Measurements from ENCODE around the gene PINK1.

The PINK1 gene

DNA sequence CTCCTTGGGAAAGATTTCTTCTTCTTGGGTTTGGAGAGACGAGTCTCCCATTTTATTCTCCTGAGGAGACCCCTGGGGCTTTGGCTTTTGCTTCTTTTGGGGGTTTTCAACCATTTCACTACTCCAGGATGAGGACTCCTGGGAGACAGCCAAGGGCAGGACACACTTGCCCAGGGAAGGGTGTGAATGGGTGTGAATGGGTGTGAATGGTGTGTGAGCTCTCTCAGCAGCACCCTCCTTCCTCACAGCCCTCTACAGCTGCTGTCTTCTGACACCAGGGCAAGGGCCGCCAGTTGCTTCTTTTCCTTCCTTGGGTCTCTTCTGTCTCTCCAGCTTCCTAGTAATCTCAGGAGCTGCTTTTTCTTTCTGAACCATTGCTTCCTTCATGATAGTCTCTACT lies 60.4 kb downstream of the PINK1 start:
- H3K9me3 ChIP-seq (replicated peaks in 1 of 2; ENCODE audit: control insufficient read depth in 2 of 2, insufficient read depth in 1 of 2, low read depth in 1 of 2, low read length in 2 of 2) = peaks cover 0 to 3% of the 10 kb centered on the region in 2 donors
- peaks cover 9 to 11% of the 10 kb centered on the region in 2 donors for H3K4me1 ChIP-seq (ENCODE audit: control insufficient read depth in 2 of 2, insufficient read depth in 1 of 2, low read depth in 1 of 2, low read length in 2 of 2)
- no peak overlapping the region for H2AK5ac ChIP-seq (ENCODE audit: low read depth, low read length)
- no peak overlapping the region for H3K23ac ChIP-seq (ENCODE audit: low read depth, low read length, poor library complexity)
- H2AFZ ChIP-seq (ENCODE audit: low read length) = no peak overlapping the region
- no peak overlapping the region for H3K14ac ChIP-seq (ENCODE audit: low read length)
- H2BK120ac ChIP-seq (ENCODE audit: low read depth, low read length) = no peak overlapping the region
- H4K8ac ChIP-seq (ENCODE audit: low read depth, low read length) = no peak overlapping the region
- no peak overlapping the region for H3K27ac ChIP-seq (replicated peaks; ENCODE audit: low read length)
- no peaks in the 10 kb centered on the region for H3K27me3 ChIP-seq (ENCODE audit: control insufficient read depth in 3 of 3, insufficient read depth in 3 of 3, low read depth in 1 of 3, low read length in 3 of 3)
- H3K9ac ChIP-seq (ENCODE audit: low read depth, low read length, poor library complexity) = no peak overlapping the region
- no peak overlapping the region for H3K4me2 ChIP-seq (ENCODE audit: insufficient read depth, low read length, poor library complexity, severe bottlenecking)
- no peak overlapping the region for H2BK5ac ChIP-seq (ENCODE audit: low read length)
- no peak overlapping the region for H2BK12ac ChIP-seq (ENCODE audit: low read length)
- no peak for DNase-seq (ENCODE audit: low spot score)
- no peaks in the 10 kb centered on the region for H3K79me1 ChIP-seq (ENCODE audit: low read depth, low read length)
- H3K4me3 ChIP-seq (ENCODE audit: low read length in 2 of 2) = no peak overlapping the region
- WGBS, 2 donors (ENCODE audit: extremely low coverage in 2 of 2, insufficient read length in 2 of 2, insufficient replicate concordance in 1 of 2) = no CpG with 5 or more reads among the region's 2 CpGs
- H3K4ac ChIP-seq (ENCODE audit: low read length) = no peak overlapping the region
- no peak overlapping the region for H4K91ac ChIP-seq (ENCODE audit: low read depth, low read length, poor library complexity)
- no peak overlapping the region for H3K18ac ChIP-seq (ENCODE audit: low read length)
- peaks cover 0 to 2% of the 10 kb centered on the region in 2 donors for H3K36me3 ChIP-seq (replicated peaks in 1 of 2; ENCODE audit: control insufficient read depth in 2 of 2, insufficient read depth in 2 of 2, low read length in 2 of 2)
- H2BK15ac ChIP-seq (ENCODE audit: low read length) = no peak overlapping the region

DNA sequence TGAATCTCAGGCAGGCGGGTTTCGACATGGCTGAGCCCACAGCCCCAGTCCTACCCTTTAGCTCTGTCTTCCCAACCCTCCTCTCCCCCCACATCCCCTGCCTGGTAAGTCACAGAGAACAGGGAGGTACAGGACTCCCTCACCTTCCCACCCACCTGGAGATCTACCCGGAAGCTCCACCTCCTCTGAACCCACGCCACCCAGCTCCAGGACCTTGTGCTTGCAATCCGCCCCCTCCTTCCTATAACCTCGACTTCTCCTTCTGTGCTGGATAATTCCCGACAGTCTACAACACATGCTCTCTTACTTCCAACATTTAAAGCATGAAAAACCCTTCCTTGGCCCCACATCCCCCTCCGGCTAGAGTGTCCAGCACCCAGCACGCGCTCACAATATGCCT lies 62.3 kb downstream of the PINK1 start:
- no peak overlapping the region for H3K9ac ChIP-seq (ENCODE audit: low read depth, low read length, poor library complexity)
- H2BK120ac ChIP-seq (ENCODE audit: low read depth, low read length) = no peak overlapping the region
- peaks cover 9 to 11% of the 10 kb centered on the region in 2 donors for H3K4me1 ChIP-seq (ENCODE audit: control insufficient read depth in 2 of 2, insufficient read depth in 1 of 2, low read depth in 1 of 2, low read length in 2 of 2)
- H2BK12ac ChIP-seq (ENCODE audit: low read length) = no peak overlapping the region
- no peak overlapping the region for H4K8ac ChIP-seq (ENCODE audit: low read depth, low read length)
- H3K18ac ChIP-seq (ENCODE audit: low read length) = no peak overlapping the region
- peak overlapping the region; percentile 20 for H2AK5ac ChIP-seq (ENCODE audit: low read depth, low read length)
- H3K27ac ChIP-seq (replicated peaks; ENCODE audit: low read length) = no peak overlapping the region
- no peak for DNase-seq (ENCODE audit: low spot score)
- H3K4me3 ChIP-seq (ENCODE audit: low read length in 2 of 2) = no peak overlapping the region
- H2AFZ ChIP-seq (ENCODE audit: low read length) = peak overlapping the region; percentile 100
- no peak overlapping the region for H4K91ac ChIP-seq (ENCODE audit: low read depth, low read length, poor library complexity)
- WGBS, 2 donors (ENCODE audit: extremely low coverage in 2 of 2, insufficient read length in 2 of 2, insufficient replicate concordance in 1 of 2) = no CpG with 5 or more reads among the region's 10 CpGs
- H3K4me2 ChIP-seq (ENCODE audit: insufficient read depth, low read length, poor library complexity, severe bottlenecking) = no peak overlapping the region
- no peak overlapping the region for H3K23ac ChIP-seq (ENCODE audit: low read depth, low read length, poor library complexity)
- no peaks in the 10 kb centered on the region for H3K79me1 ChIP-seq (ENCODE audit: low read depth, low read length)
- no peak overlapping the region for H3K4ac ChIP-seq (ENCODE audit: low read length)
- H2BK15ac ChIP-seq (ENCODE audit: low read length) = peak overlapping the region; percentile 93
- H3K9me3 ChIP-seq (replicated peaks in 1 of 2; ENCODE audit: control insufficient read depth in 2 of 2, insufficient read depth in 1 of 2, low read depth in 1 of 2, low read length in 2 of 2) = peaks cover 0 to 3% of the 10 kb centered on the region in 2 donors
- no peak overlapping the region for H2BK5ac ChIP-seq (ENCODE audit: low read length)
- no peak overlapping the region for H3K14ac ChIP-seq (ENCODE audit: low read length)
- H3K36me3 ChIP-seq (replicated peaks in 1 of 2; ENCODE audit: control insufficient read depth in 2 of 2, insufficient read depth in 2 of 2, low read length in 2 of 2) = no peaks in the 10 kb centered on the region
- H3K27me3 ChIP-seq (ENCODE audit: control insufficient read depth in 3 of 3, insufficient read depth in 3 of 3, low read depth in 1 of 3, low read length in 3 of 3) = no peaks in the 10 kb centered on the region

DNA sequence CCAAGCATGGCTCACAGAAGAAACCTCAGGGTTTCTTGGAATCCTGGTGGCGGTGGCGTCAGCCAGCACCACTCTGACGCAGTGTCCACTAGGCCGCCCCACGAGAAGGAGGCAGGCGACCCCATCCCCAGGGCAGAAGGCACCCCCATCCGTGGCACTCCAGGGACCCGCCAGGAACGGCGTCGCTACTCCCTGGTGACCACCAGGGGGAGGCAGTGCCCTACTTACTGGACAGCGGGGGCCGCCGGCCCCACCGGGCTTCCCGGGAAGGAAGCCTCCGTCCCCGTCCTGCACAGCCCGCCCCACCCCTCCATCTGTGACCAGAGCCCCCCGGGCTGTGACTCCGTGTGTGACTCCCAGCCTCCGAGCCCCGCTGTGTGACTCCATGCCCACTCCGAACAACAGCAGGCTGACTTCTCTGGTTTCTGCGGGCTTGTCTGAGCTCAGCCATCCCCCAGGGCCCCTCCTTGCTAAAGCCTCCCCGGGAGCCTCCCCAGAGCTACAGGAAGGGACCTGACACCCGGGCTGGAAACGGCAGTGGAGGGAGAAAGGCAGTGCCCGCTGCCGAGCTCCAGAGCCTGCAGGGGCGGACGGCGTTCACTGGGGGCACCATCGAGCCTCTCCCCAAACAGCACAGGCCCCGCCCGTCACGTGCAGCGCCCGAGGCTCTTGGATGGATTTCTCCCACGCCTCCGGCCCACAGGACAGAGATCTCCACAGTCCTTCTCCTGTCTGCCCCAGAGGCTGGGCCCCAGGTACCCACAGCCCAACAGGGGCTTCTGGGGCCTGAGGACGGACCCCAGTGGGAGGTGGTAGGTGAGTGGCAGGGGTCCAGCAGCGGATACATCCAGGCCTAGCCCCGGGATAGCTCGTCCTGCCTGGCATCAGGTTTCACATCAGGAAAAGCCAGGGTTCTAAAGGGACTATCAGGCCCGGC lies 63.4 kb downstream of the PINK1 start:
- Histone ChIP-seq H3K4me1 (ENCODE audit: control insufficient read depth in 2 of 2, insufficient read depth in 1 of 2, low read depth in 1 of 2, low read length in 2 of 2) (peaks cover 9 to 11% of the 10 kb centered on the region in 2 donors), H3K4me2 (ENCODE audit: insufficient read depth, low read length, poor library complexity, severe bottlenecking) (peak overlapping the region; percentile 99), H2BK12ac (ENCODE audit: low read length) (peak overlapping the region; percentile 58), H3K79me1 (ENCODE audit: low read depth, low read length) (no peaks in the 10 kb centered on the region), H2AFZ (ENCODE audit: low read length) (peak overlapping the region; percentile 100), H3K9me3 (replicated peaks in 1 of 2; ENCODE audit: control insufficient read depth in 2 of 2, insufficient read depth in 1 of 2, low read depth in 1 of 2, low read length in 2 of 2) (peaks cover 0 to 3% of the 10 kb centered on the region in 2 donors), H4K8ac (ENCODE audit: low read depth, low read length) (no peak overlapping the region), H2BK15ac (ENCODE audit: low read length) (peak overlapping the region; percentile 93), H4K91ac (ENCODE audit: low read depth, low read length, poor library complexity) (peak overlapping the region; percentile 64), H2AK5ac (ENCODE audit: low read depth, low read length) (peak overlapping the region; percentile 20), H3K4ac (ENCODE audit: low read length) (no peak overlapping the region), H2BK120ac (ENCODE audit: low read depth, low read length) (no peak overlapping the region), H3K4me3 (ENCODE audit: low read length in 2 of 2) (peak overlapping the region; percentile 50 to 79), H3K23ac (ENCODE audit: low read depth, low read length, poor library complexity) (peak overlapping the region; percentile 67), H3K9ac (ENCODE audit: low read depth, low read length, poor library complexity) (peak overlapping the region; percentile 60), H3K27ac (replicated peaks; ENCODE audit: low read length) (peak overlapping the region; percentile 85), H3K18ac (ENCODE audit: low read length) (peak overlapping the region; percentile 99), H3K27me3 (ENCODE audit: control insufficient read depth in 3 of 3, insufficient read depth in 3 of 3, low read depth in 1 of 3, low read length in 3 of 3) (no peaks in the 10 kb centered on the region), H3K36me3 (replicated peaks in 1 of 2; ENCODE audit: control insufficient read depth in 2 of 2, insufficient read depth in 2 of 2, low read length in 2 of 2) (no peaks in the 10 kb centered on the region), H2BK5ac (ENCODE audit: low read length) (peak overlapping the region; percentile 94), H3K14ac (ENCODE audit: low read length) (peak overlapping the region; percentile 89)
- no CpG with 5 or more reads among the region's 46 CpGs for WGBS, 2 donors (ENCODE audit: extremely low coverage in 2 of 2, insufficient read length in 2 of 2, insufficient replicate concordance in 1 of 2)
- peak; percentile 87 for DNase-seq (ENCODE audit: low spot score)

DNA sequence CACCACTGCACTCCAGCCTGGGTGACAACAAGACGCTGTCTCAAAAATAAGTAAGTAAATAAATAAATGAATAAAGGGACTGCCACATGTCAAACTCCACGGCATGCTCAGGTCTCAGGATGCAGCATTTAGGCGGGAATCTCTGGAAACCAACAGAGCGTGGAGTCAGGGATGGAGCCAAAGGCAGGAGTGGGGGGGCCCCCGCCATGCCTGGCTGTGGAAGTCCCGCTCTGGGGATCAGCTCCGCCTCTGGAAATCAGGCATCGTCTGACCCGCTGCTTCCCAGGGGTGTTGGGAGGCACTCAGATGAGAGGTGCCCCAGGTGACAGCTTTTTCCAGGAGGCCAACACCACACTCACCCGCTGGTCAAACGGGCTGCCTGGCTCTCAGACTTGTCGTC lies 64.3 kb downstream of the PINK1 start:
- H4K8ac ChIP-seq (ENCODE audit: low read depth, low read length) = no peak overlapping the region
- peaks cover 9 to 11% of the 10 kb centered on the region in 2 donors for H3K4me1 ChIP-seq (ENCODE audit: control insufficient read depth in 2 of 2, insufficient read depth in 1 of 2, low read depth in 1 of 2, low read length in 2 of 2)
- no peaks in the 10 kb centered on the region for H3K79me1 ChIP-seq (ENCODE audit: low read depth, low read length)
- no CpG with 5 or more reads among the region's 12 CpGs for WGBS, 2 donors (ENCODE audit: extremely low coverage in 2 of 2, insufficient read length in 2 of 2, insufficient replicate concordance in 1 of 2)
- no peak overlapping the region for H2BK120ac ChIP-seq (ENCODE audit: low read depth, low read length)
- peak overlapping the region; percentile 80 for H2BK5ac ChIP-seq (ENCODE audit: low read length)
- no peaks in the 10 kb centered on the region for H3K36me3 ChIP-seq (replicated peaks in 1 of 2; ENCODE audit: control insufficient read depth in 2 of 2, insufficient read depth in 2 of 2, low read length in 2 of 2)
- no peaks in the 10 kb centered on the region for H3K9me3 ChIP-seq (replicated peaks in 1 of 2; ENCODE audit: control insufficient read depth in 2 of 2, insufficient read depth in 1 of 2, low read depth in 1 of 2, low read length in 2 of 2)
- H3K18ac ChIP-seq (ENCODE audit: low read length) = peak overlapping the region; percentile 1
- peak overlapping the region; percentile 53 for H2BK15ac ChIP-seq (ENCODE audit: low read length)
- no peak for DNase-seq (ENCODE audit: low spot score)
- peak overlapping the region; percentile 88 for H2AK5ac ChIP-seq (ENCODE audit: low read depth, low read length)
- no peak overlapping the region for H3K4ac ChIP-seq (ENCODE audit: low read length)
- H3K23ac ChIP-seq (ENCODE audit: low read depth, low read length, poor library complexity) = peak overlapping the region; percentile 4
- peak overlapping the region; percentile 100 for H2AFZ ChIP-seq (ENCODE audit: low read length)
- no peak overlapping the region for H4K91ac ChIP-seq (ENCODE audit: low read depth, low read length, poor library complexity)
- no peak overlapping the region for H2BK12ac ChIP-seq (ENCODE audit: low read length)
- no peaks in the 10 kb centered on the region for H3K27me3 ChIP-seq (ENCODE audit: control insufficient read depth in 3 of 3, insufficient read depth in 3 of 3, low read depth in 1 of 3, low read length in 3 of 3)
- H3K4me3 ChIP-seq (ENCODE audit: low read length in 2 of 2) = peak overlapping the region in 1 of 2 donors; percentile 43
- H3K27ac ChIP-seq (replicated peaks; ENCODE audit: low read length) = peak overlapping the region; percentile 33
- H3K4me2 ChIP-seq (ENCODE audit: insufficient read depth, low read length, poor library complexity, severe bottlenecking) = no peak overlapping the region
- no peak overlapping the region for H3K14ac ChIP-seq (ENCODE audit: low read length)
- H3K9ac ChIP-seq (ENCODE audit: low read depth, low read length, poor library complexity) = no peak overlapping the region
